ENCODE results near the gene PARVB. TPM values are rescaled to one million over a fixed set of nuclear protein-coding genes. Genes with fewer than 3 reads are reported as not detected.

Gene PARVB
- total and polyA plus RNA-seq, 9 of the 15 experiments (the other 6 are each of a cell fraction or from before 2014, with no cell fraction given): 1.1 to 59.2 (median 29.2) TPM

GRCh38 chr22:44211256-44211945 lies 187.3 kb downstream of the PARVB start:
- no peaks in the 10 kb centered on the region for H4K20me1 ChIP-seq (replicated peaks; ENCODE audit: control insufficient read depth, insufficient read depth, low read length)
- no peaks in the 10 kb centered on the region for H3K36me3 ChIP-seq (ENCODE audit: control insufficient read depth, insufficient read depth, low read length)
- H3K27me3 ChIP-seq (ENCODE audit: control insufficient read depth in 2 of 2, insufficient read depth in 2 of 2, low read length in 2 of 2): no peaks in the 10 kb centered on the region
- WGBS (ENCODE audit: insufficient coverage, low coverage, missing lambda C conversion rate): 0% methylated on average over 6 of the region's 6 CpGs
- H3K4me1 ChIP-seq (replicated peaks in 1 of 2; ENCODE audit: control insufficient read depth in 2 of 2, insufficient read depth in 2 of 2, low read length in 2 of 2): no peaks in the 10 kb centered on the region
- POLR2A ChIA-PET: interaction anchor here (0.5 kb wide), 1 partner anchor 259 kb away, joined by 3 read pairs; no protein-coding TSS in a partner anchor
- DNase-seq (ENCODE audit: extremely low read depth in 1 of 4, low spot score in 3 of 4) (no peak), ATAC-seq (no peak), FAIRE-seq (no peak)
- no peak overlapping the region for H3K4me2 ChIP-seq (ENCODE audit: insufficient read depth, low read length)
- H3K9me1 ChIP-seq (ENCODE audit: control insufficient read depth, insufficient read depth, low read length): no peaks in the 10 kb centered on the region
- H3K9me3 ChIP-seq (replicated peaks; ENCODE audit: control insufficient read depth, insufficient read depth, low read depth, low read length): no peaks in the 10 kb centered on the region
- in situ Hi-C loops (cut with MboI) (no loop called here), intact Hi-C loops (cut with micrococcal nuclease) (no loop called here)
- CTCF ChIA-PET (ENCODE audit: low intra/inter-chr PET ratio): no interaction called here
- no peaks in the 10 kb centered on the region for H3K79me2 ChIP-seq (ENCODE audit: control insufficient read depth, insufficient read depth, low read length)
- no TSS peak for BruUV-seq (replicated peaks)
- H3K27ac ChIP-seq (ENCODE audit: extremely low read depth, low read depth, low read length): no peak overlapping the region
- no peak overlapping the region for H2AFZ ChIP-seq (ENCODE audit: low read depth, low read length)
- TF ChIP-seq ZNF12 (CRISPR knock-in tag; IDR thresholded peaks at IDR 0.05) (no peak), HMGN3 (IDR thresholded peaks at IDR 0.05; ENCODE audit: borderline replicate concordance, extremely low read depth, insufficient read length, low read depth, low read length) (no peak)
- TF ChIP-seq, protein P1, sequence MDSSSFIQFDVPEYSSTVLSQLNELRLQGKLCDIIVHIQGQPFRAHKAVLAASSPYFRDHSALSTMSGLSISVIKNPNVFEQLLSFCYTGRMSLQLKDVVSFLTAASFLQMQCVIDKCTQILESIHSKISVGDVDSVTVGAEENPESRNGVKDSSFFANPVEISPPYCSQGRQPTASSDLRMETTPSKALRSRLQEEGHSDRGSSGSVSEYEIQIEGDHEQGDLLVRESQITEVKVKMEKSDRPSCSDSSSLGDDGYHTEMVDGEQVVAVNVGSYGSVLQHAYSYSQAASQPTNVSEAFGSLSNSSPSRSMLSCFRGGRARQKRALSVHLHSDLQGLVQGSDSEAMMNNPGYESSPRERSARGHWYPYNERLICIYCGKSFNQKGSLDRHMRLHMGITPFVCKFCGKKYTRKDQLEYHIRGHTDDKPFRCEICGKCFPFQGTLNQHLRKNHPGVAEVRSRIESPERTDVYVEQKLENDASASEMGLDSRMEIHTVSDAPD (CRISPR knock-in tag; IDR thresholded peaks at IDR 0.05): no peak
- H3K4me3 ChIP-seq: no peak overlapping the region
- H3K9ac ChIP-seq (ENCODE audit: insufficient read depth in 1 of 2, low read depth in 2 of 2, low read length in 2 of 2): no peak overlapping the region
